GM23338 (cell line): ENCODE results near the gene RWDD3. TPM values are rescaled to one million over a fixed set of nuclear protein-coding genes. Genes with fewer than 3 reads are reported as not detected.
A peak's percentile ranks its signal among the peaks of the same experiment; 100 is the strongest.

Experiments used
- ATAC-seq: fragments of 200-7000 bp; cut with Tn5 transposase; 3 replicates; pipeline ENCODE4 v1.9.1; 2020
- DNase-seq: peaks from one replicate; pipeline ENCODE4 v3.0.0-alpha.2; 2015; ENCODE audit warnings: low spot score
- H2AFZ ChIP-seq: fragments of 200-600 bp; sonication (generic); 2 replicates; pipeline ENCODE4 v1.8.0; 2016; ENCODE audit warnings: antibody characterized with exemption, mild to moderate bottlenecking, moderate library complexity
- H3F3A ChIP-seq: fragments of 200-600 bp; sonication (generic); replicated peaks from 2 replicates; pipeline ENCODE4 v1.8.0; 2017; ENCODE audit warnings: antibody characterized with exemption, mixed run types, low read depth
- H3K27ac ChIP-seq: fragments of 200-600 bp; sonication (generic); 2 replicates; pipeline ENCODE4 v1.6.1; 2016; ENCODE audit warnings: low read depth
- H3K27me3 ChIP-seq: fragments of 200-600 bp; sonication (generic); 2 replicates; pipeline ENCODE4 v1.8.0; 2016; ENCODE audit warnings: mild to moderate bottlenecking, mixed run types, moderate library complexity; ENCODE audit not compliant: insufficient read depth
- H3K36me3 ChIP-seq: fragments of 200-600 bp; sonication (generic); 2 replicates; pipeline ENCODE4 v1.8.0; 2016; ENCODE audit warnings: mild to moderate bottlenecking; ENCODE audit not compliant: insufficient read depth
- H3K4me1 ChIP-seq: fragments of 200-600 bp; sonication (generic); 2 replicates; pipeline ENCODE4 v1.8.0; 2016; ENCODE audit warnings: mild to moderate bottlenecking, moderate library complexity; ENCODE audit not compliant: insufficient read depth
- H3K4me2 ChIP-seq: fragments of 200-600 bp; sonication (generic); 2 replicates; pipeline ENCODE4 v1.7.1; 2017; ENCODE audit warnings: mixed run types
- H3K4me3 ChIP-seq: fragments of 200-600 bp; sonication (generic); 2 replicates; pipeline ENCODE4 v1.6.1; 2016; ENCODE audit warnings: mixed run types
- H3K79me2 ChIP-seq: fragments of 200-600 bp; sonication (generic); replicated peaks from 2 replicates; pipeline ENCODE4 v1.8.0; 2017; ENCODE audit warnings: mild to moderate bottlenecking; ENCODE audit not compliant: insufficient read depth
- H3K9me2 ChIP-seq: fragments of 200-600 bp; sonication (generic); 2 replicates; pipeline ENCODE4 v1.8.0; 2017; ENCODE audit not compliant: insufficient read depth
- H4K20me1 ChIP-seq: fragments of 200-600 bp; sonication (generic); replicated peaks from 2 replicates; pipeline ENCODE4 v1.8.0; 2017; ENCODE audit warnings: mild to moderate bottlenecking; ENCODE audit not compliant: insufficient read depth
- H3K27ac Mint-ChIP-seq: 2 replicates; pipeline ENCODE4 v1.8.0; 2020; ENCODE audit warnings: inconsistent platforms, mild to moderate bottlenecking, moderate library complexity, mixed read lengths
- H3K27me3 Mint-ChIP-seq: 3 replicates; pipeline ENCODE4 v1.8.0; 2022; ENCODE audit warnings: low read depth, mild to moderate bottlenecking, moderate library complexity, mixed read lengths, inconsistent platforms; ENCODE audit not compliant: insufficient read depth, poor library complexity
- H3K36me3 Mint-ChIP-seq: 3 replicates; pipeline ENCODE4 v1.8.0; 2021; ENCODE audit warnings: low read depth, mild to moderate bottlenecking, inconsistent platforms, moderate library complexity, mixed read lengths
- H3K4me1 Mint-ChIP-seq: 3 replicates; pipeline ENCODE4 v1.8.0; 2020; ENCODE audit warnings: mild to moderate bottlenecking, inconsistent platforms, mixed read lengths
- H3K4me3 Mint-ChIP-seq: 3 replicates; pipeline ENCODE4 v1.8.0; 2021; ENCODE audit warnings: moderate library complexity, mild to moderate bottlenecking, inconsistent platforms, mixed read lengths
- H3K9me3 Mint-ChIP-seq: 3 replicates; pipeline ENCODE4 v1.8.0; 2020; ENCODE audit warnings: moderate library complexity, mild to moderate bottlenecking, inconsistent platforms, mixed read lengths
- CREB1 ChIP-seq: fragments of 250-450 bp; sonication (Bioruptor Pico); IDR thresholded peaks from 2 replicates; pipeline ENCODE4 v1.5.0; 2020; ENCODE audit warnings: low read depth, mild to moderate bottlenecking, moderate library complexity
- CTCF ChIP-seq, 2 experiments: fragments of 200-600 bp in 1 of 2; sonication (generic) in 1 of 2; conservative IDR thresholded peaks; 2 replicates each; pipeline versions ENCODE4 v1.5.1 to v1.6.1; 2016 to 2017; ENCODE audit warnings: antibody characterized with exemption in 2 of 2, low read depth in 2 of 2, mild to moderate bottlenecking in 2 of 2, moderate library complexity in 1 of 2
- ETS1 ChIP-seq: IDR thresholded peaks from 2 replicates; pipeline ENCODE4 v1.6.1; 2016; ENCODE audit warnings: antibody characterized with exemption
- EZH2 ChIP-seq: fragments of 200-600 bp; sonication (generic); IDR thresholded peaks from one replicate; pipeline ENCODE4 v1.8.0; 2017; ENCODE audit warnings: antibody characterized with exemption, mild to moderate bottlenecking, low read depth; ENCODE audit not compliant: unreplicated experiment
- EZH2phosphoT487 ChIP-seq: fragments of 200-600 bp; sonication (generic); IDR thresholded peaks from one replicate; pipeline ENCODE4 v1.8.1; 2018; ENCODE audit warnings: antibody characterized with exemption; ENCODE audit not compliant: unreplicated experiment
- NANOG ChIP-seq: IDR thresholded peaks from 2 replicates; pipeline ENCODE4 v1.6.1; 2016; ENCODE audit warnings: antibody characterized with exemption, borderline replicate concordance
- POLR2AphosphoS5 ChIP-seq: IDR thresholded peaks from 2 replicates; pipeline ENCODE4 v1.6.1; 2016; ENCODE audit warnings: antibody characterized with exemption, low read depth
- REST ChIP-seq: IDR thresholded peaks from one replicate; pipeline ENCODE4 v1.6.1; 2018; ENCODE audit warnings: antibody characterized with exemption; ENCODE audit not compliant: unreplicated experiment
- ZNF331 ChIP-seq: fragments of 250-450 bp; sonication (Bioruptor Pico); IDR thresholded peaks from 2 replicates; pipeline ENCODE4 v1.5.0; 2020; ENCODE audit warnings: low read depth, mild to moderate bottlenecking, moderate library complexity
- polyA plus RNA-seq: library from polyadenylated mRNA; unstranded; fragments of >200 nt; fragmentation: Nextera tagmentation; extraction: Ambion mirVana; gene quantifications from 2 replicates; pipeline ENCODE4 v1.2.1, GENCODE V29; 2016
- total RNA-seq: library from RNA; depleted of rRNA; stranded (reverse); fragments of >200 nt; shearing (Covaris generic); gene quantifications from 2 replicates; pipeline ENCODE4 v1.2.3, GENCODE V29; 2014

The RWDD3 gene
- total and polyA plus RNA-seq, 2 experiments from 2014 or later: 19.3 to 50.7 TPM

GRCh38 chr1:95233319-95233736 is 682 bp upstream of the RWDD3 start:
- peak overlapping the region; percentile 90 for H3K4me3 Mint-ChIP-seq
- DNase-seq: peak; percentile 58

GRCh38 chr1:95236784-95237575 is 3.0 kb downstream of the RWDD3 start:
- Histone ChIP-seq H3K36me3 (peaks cover 10% of the 10 kb centered on the region), H3K4me3 (no peak overlapping the region), H3K4me2 (no peak overlapping the region), H3K4me1 (peaks cover 8% of the 10 kb centered on the region; the same call in 1 of the 2 replicates), H3K9me2 (peaks cover 8% of the 10 kb centered on the region), H2AFZ (no peak overlapping the region), H4K20me1 (no peaks in the 10 kb centered on the region), H3K27ac (no peak overlapping the region), H3F3A (no peaks in the 10 kb centered on the region), H3K79me2 (peaks cover 48% of the 10 kb centered on the region), H3K27me3 (no peaks in the 10 kb centered on the region)
- H3K27ac Mint-ChIP-seq: no peak overlapping the region
- peaks cover 31% of the 10 kb centered on the region for H3K36me3 Mint-ChIP-seq
- no peak overlapping the region for H3K4me3 Mint-ChIP-seq
- ATAC-seq: no peak
- H3K9me3 Mint-ChIP-seq: peaks cover 13% of the 10 kb centered on the region
- H3K27me3 Mint-ChIP-seq: peaks cover 5% of the 10 kb centered on the region
- H3K4me1 Mint-ChIP-seq: peaks cover 9% of the 10 kb centered on the region; the same call in 2 of the 3 replicates
- no peak for DNase-seq
- TF ChIP-seq EZH2: no peak
- no peak for TF ChIP-seq EZH2phosphoT487
- TF ChIP-seq REST: no peak
- no peak for TF ChIP-seq ETS1
- no peak for TF ChIP-seq CTCF (conservative IDR thresholded peaks at IDR 0.05; ENCODE audit: low read depth in 2 of 2)
- no peak for TF ChIP-seq ZNF331 (CRISPR knock-in tag)
- TF ChIP-seq POLR2AphosphoS5: no peak

More at GRCh38 chr1:95233319-95233736, 682 bp upstream of the RWDD3 start:
- ATAC-seq: peak; percentile 29
- H3K4me3 ChIP-seq: peak overlapping the region; percentile 86
- peak overlapping the region; percentile 76 for H3K4me2 ChIP-seq
- no peaks in the 10 kb centered on the region for H4K20me1 ChIP-seq
- no peak for TF ChIP-seq REST
- no peak for TF ChIP-seq CREB1 (CRISPR knock-in tag)
- no peak for TF ChIP-seq NANOG
- Mint-ChIP-seq H3K36me3 (no peaks in the 10 kb centered on the region), H3K4me1 (peaks cover 9% of the 10 kb centered on the region; the same call in 2 of the 3 replicates), H3K9me3 (no peaks in the 10 kb centered on the region; the same call in 2 of the 3 replicates), H3K27me3 (peaks cover 5% of the 10 kb centered on the region), H3K27ac (no peak overlapping the region; the same call in 1 of the 2 replicates)
- peaks cover 24% of the 10 kb centered on the region for H3K79me2 ChIP-seq
- H3K27ac ChIP-seq: no peak overlapping the region; the same call in 1 of the 2 replicates
- no peaks in the 10 kb centered on the region for H3F3A ChIP-seq
- H3K27me3 ChIP-seq: no peaks in the 10 kb centered on the region
- no peaks in the 10 kb centered on the region; the same call in 1 of the 2 replicates for H3K36me3 ChIP-seq
- peaks cover 8% of the 10 kb centered on the region; the same call in 1 of the 2 replicates for H3K4me1 ChIP-seq
- peak overlapping the region; percentile 94 for H2AFZ ChIP-seq
- H3K9me2 ChIP-seq: no peaks in the 10 kb centered on the region; the same call in 1 of the 2 replicates
